Ramos (cell line): ENCODE results near the gene GP2.

Source experiments
- in situ Hi-C: fragments of 300-500 bp; cut with MboI; formaldehyde crosslinking; loops from one replicate; pipeline ENCODE4 v1.14.3; 2022; ENCODE audit warnings: low sequenced_read_pairs; ENCODE audit not compliant: unreplicated experiment

Gene GP2

GRCh38 chr16:20327444-20328041 lies at the start of gene GP2:
Gene GP2 (minus strand): TSS chr16:20327513. CDS start chr16:20326431, 1,082 bp downstream.
- in situ Hi-C loops, result no loop called here

- in situ Hi-C loops, result no loop called here
Measured at GRCh38 chr16:20372701-20373100, 45.4 kb upstream of the GP2 start.

GRCh38 chr16:20369452-20370054 lies 42.2 kb upstream of the GP2 start:
- in situ Hi-C loops, result no loop called here

GRCh38 chr16:20364051-20364450 lies 36.7 kb upstream of the GP2 start:
- in situ Hi-C loops, result no loop called here

GRCh38 chr16:20363191-20363590 lies 35.9 kb upstream of the GP2 start:
- in situ Hi-C loops, result no loop called here

GRCh38 chr16:20359997-20360396 lies 32.7 kb upstream of the GP2 start:
- in situ Hi-C loops, result no loop called here

- in situ Hi-C loops, result no loop called here
Measured at GRCh38 chr16:20355114-20355782, 27.9 kb upstream of the GP2 start.

GRCh38 chr16:20353379-20353778 lies 26.1 kb upstream of the GP2 start:
- in situ Hi-C loops, result no loop called here

- in situ Hi-C loops, result no loop called here
Measured at GRCh38 chr16:20352615-20353014, 25.3 kb upstream of the GP2 start, which contains the start of gene UMOD. Gene UMOD (minus strand): TSS chr16:20352715. CDS start chr16:20350737, 1,978 bp downstream.

GRCh38 chr16:20349615-20350014 lies 22.3 kb upstream of the GP2 start:
- in situ Hi-C loops, result no loop called here

GRCh38 chr16:20348365-20349185 lies 21.3 kb upstream of the GP2 start:
- in situ Hi-C loops, result no loop called here

- in situ Hi-C loops, result no loop called here
Measured at GRCh38 chr16:20347666-20348364, 20.5 kb upstream of the GP2 start.

- in situ Hi-C loops, result no loop called here
Measured at GRCh38 chr16:20344611-20345010, 17.3 kb upstream of the GP2 start.

- in situ Hi-C loops, result loop anchor here (10.0 kb wide), 1 partner anchor 55 kb away; no protein-coding TSS in a partner anchor
Measured at GRCh38 chr16:20339744-20340143, 12.4 kb upstream of the GP2 start.

- in situ Hi-C loops, result loop anchor here (10.0 kb wide), 1 partner anchor 58 kb away; no protein-coding TSS in a partner anchor
Measured at GRCh38 chr16:20336955-20337354, 9.6 kb upstream of the GP2 start.

- in situ Hi-C loops, result loop anchor here (10.0 kb wide), 1 partner anchor 60 kb away; no protein-coding TSS in a partner anchor
Measured at GRCh38 chr16:20334396-20334795, 7.1 kb upstream of the GP2 start.

- in situ Hi-C loops, result loop anchor here (10.0 kb wide), 1 partner anchor 62 kb away; no protein-coding TSS in a partner anchor
Measured at GRCh38 chr16:20333120-20333519, 5.8 kb upstream of the GP2 start.

- in situ Hi-C loops, result loop anchor here (10.0 kb wide), 1 partner anchor 62 kb away; no protein-coding TSS in a partner anchor
Measured at GRCh38 chr16:20332411-20332810, 5.1 kb upstream of the GP2 start.

- in situ Hi-C loops, result loop anchor here (10.0 kb wide), 1 partner anchor 63 kb away; no protein-coding TSS in a partner anchor
Measured at GRCh38 chr16:20331635-20332034, 4.3 kb upstream of the GP2 start.
